Sigmoid colon (tissue), 7 donors: Measurements from ENCODE around the gene CHRNA4. TPM values are rescaled to one million over a fixed set of nuclear protein-coding genes. Genes with fewer than 3 reads are reported as not detected.
"Not testable (repeated sequence)": the region's sequence is repeated elsewhere in the genome, so short reads cannot be mapped to it uniquely, and the experiment has no call there.

Source experiments
- DNase-seq: peaks from one replicate; pipeline ENCODE4 v3.0.0-alpha.2; 2019
- H3K27ac ChIP-seq, 4 donors: fragments of 200-600 bp; sonication (generic); one replicate each; pipeline ENCODE4 v1.5.1; 2016 to 2019; ENCODE audit warnings: mild to moderate bottlenecking in 1 of 4
- H3K27me3 ChIP-seq, 3 donors: fragments of 200-600 bp; sonication (generic); one replicate each; pipeline ENCODE4 v1.5.1; 2019; ENCODE audit warnings: mild to moderate bottlenecking in 1 of 3
- H3K36me3 ChIP-seq, 4 donors: fragments of 200-600 bp; sonication (generic); one replicate each; pipeline ENCODE4 v1.5.1; 2016 to 2019
- H3K4me1 ChIP-seq, 4 donors: fragments of 200-600 bp; sonication (generic); one replicate each; pipeline ENCODE4 v1.5.1; 2017 to 2019
- H3K4me3 ChIP-seq, 4 donors: fragments of 200-600 bp; sonication (generic); one replicate each; pipeline ENCODE4 v1.5.1; 2017 to 2019; ENCODE audit warnings: mild to moderate bottlenecking in 2 of 4, moderate library complexity in 1 of 4
- H3K9me3 ChIP-seq, 4 donors: fragments of 200-600 bp in 3 of 4; sonication (generic) in 3 of 4; one replicate each; pipeline versions ENCODE4 v1.5.1 to v1.6.1; 2013 to 2019
- CTCF ChIP-seq, 4 experiments: fragments of 450-650 bp in 3 of 4; fragments of 200-600 bp in 1 of 4; IDR thresholded peaks; one replicate each; pipeline ENCODE4 v1.5.1; 2016 to 2019; ENCODE audit warnings: antibody characterized with exemption in 4 of 4, mild to moderate bottlenecking in 3 of 4, moderate library complexity in 2 of 4
- EP300 ChIP-seq, 4 donors: sonication (generic); formaldehyde crosslinking; IDR thresholded peaks; one replicate each; pipeline ENCODE4 v1.6.1; 2017; ENCODE audit warnings: antibody characterized with exemption in 4 of 4
- POLR2A ChIP-seq, 2 donors: fragments of 450-650 bp; IDR thresholded peaks; one replicate each; pipeline ENCODE4 v1.6.1; 2016; ENCODE audit warnings: antibody characterized with exemption in 2 of 2, mild to moderate bottlenecking in 2 of 2, moderate library complexity in 2 of 2
- POLR2AphosphoS5 ChIP-seq, 4 donors: sonication (generic); formaldehyde crosslinking; IDR thresholded peaks; one replicate each; pipeline ENCODE4 v1.6.1; 2017; ENCODE audit warnings: antibody characterized with exemption in 4 of 4
- WGBS, 2 donors: extraction: QIAGEN DNeasy Blood & Tissue Kit; methylation state at CpG; one replicate each; pipeline ENCODE4 v1.1.7; 2013; 5-methylcytosine and 5-hydroxymethylcytosine counted together
- intact Hi-C: fragments of 100-400 bp; cut with DNase I; formaldehyde crosslinking; loops from one replicate; pipeline ENCODE4 v1.15.1; 2023
- polyA plus RNA-seq, 3 donors: library from polyadenylated mRNA; stranded (reverse); fragments of 200-250 nt; gene quantifications; one replicate each; pipeline ENCODE4 v1.2.3, GENCODE V29; 2013
- total RNA-seq, 4 donors: library from RNA; depleted of rRNA; stranded (reverse); fragments of >200 nt; gene quantifications; one replicate each; pipeline ENCODE4 v1.1.0, GENCODE V29; 2016
- donor health status: healthy with polysubstance abuse.
- donor health status: Bipolar disorder and iron deficiency.
- donor health status: healthy.

Gene CHRNA4
- total and polyA plus RNA-seq, 7 donors, result 0.07 to 1.1 TPM; not detected in 5

GRCh38 chr20:63308218-63308911 is 52.8 kb downstream of the CHRNA4 start:
- 66 to 83% methylated on average over 30 of the region's 30 CpGs for WGBS, 2 donors
- no peak for TF ChIP-seq EP300 (IDR thresholded peaks at IDR 0.05)
- no peak for TF ChIP-seq POLR2A (IDR thresholded peaks at IDR 0.05)
- TF ChIP-seq CTCF (IDR thresholded peaks at IDR 0.05), result no peak
- no peak for TF ChIP-seq POLR2AphosphoS5 (IDR thresholded peaks at IDR 0.05)
- H3K4me3 ChIP-seq, result no peak overlapping the region
- H3K9me3 ChIP-seq, result no peaks in the 10 kb centered on the region
- H3K27ac ChIP-seq, result no peak overlapping the region
- no peaks in the 10 kb centered on the region for H3K36me3 ChIP-seq
- intact Hi-C loops, result no loop called here
- H3K4me1 ChIP-seq, result no peaks in the 10 kb centered on the region
- H3K27me3 ChIP-seq, result peaks cover 11 to 55% (median 42%) of the 10 kb centered on the region in 3 donors
- DNase-seq, result no peak

- Histone ChIP-seq H3K9me3 (no peaks in the 10 kb centered on the region), H3K4me1 (no peaks in the 10 kb centered on the region), H3K27ac (no peak overlapping the region), H3K36me3 (no peaks in the 10 kb centered on the region), H3K27me3 (peaks cover 11 to 55% (median 42%) of the 10 kb centered on the region in 3 donors), H3K4me3 (no peak overlapping the region)
- 43 to 74% methylated on average over 23 of the region's 23 CpGs for WGBS, 2 donors
- no peak for TF ChIP-seq EP300 (IDR thresholded peaks at IDR 0.05)
- TF ChIP-seq POLR2A (IDR thresholded peaks at IDR 0.05), result no peak
- no peak for TF ChIP-seq POLR2AphosphoS5 (IDR thresholded peaks at IDR 0.05)
- no peak for TF ChIP-seq CTCF (IDR thresholded peaks at IDR 0.05)
- intact Hi-C loops, result no loop called here
- no peak for DNase-seq
Measured at GRCh38 chr20:63307538-63308217, 53.5 kb downstream of the CHRNA4 start.

- Histone ChIP-seq H3K27me3 (peaks cover 11 to 55% (median 42%) of the 10 kb centered on the region in 3 donors), H3K4me1 (no peaks in the 10 kb centered on the region), H3K36me3 (no peaks in the 10 kb centered on the region), H3K9me3 (no peaks in the 10 kb centered on the region), H3K27ac (no peak overlapping the region), H3K4me3 (no peak overlapping the region)
- TF ChIP-seq EP300 (IDR thresholded peaks at IDR 0.05), result no peak
- TF ChIP-seq POLR2A (IDR thresholded peaks at IDR 0.05), result no peak
- TF ChIP-seq POLR2AphosphoS5 (IDR thresholded peaks at IDR 0.05), result no peak
- TF ChIP-seq CTCF (IDR thresholded peaks at IDR 0.05), result no peak
- intact Hi-C loops, result no loop called here
- 85 to 86% methylated on average over 35 of the region's 35 CpGs for WGBS, 2 donors
- no peak for DNase-seq
Measured at GRCh38 chr20:63306673-63307537, 54.2 kb downstream of the CHRNA4 start.

GRCh38 chr20:63305933-63306672 is 55.0 kb downstream of the CHRNA4 start:
- intact Hi-C loops, H3K4me3 ChIP-seq, DNase-seq, H3K27ac ChIP-seq, H3K36me3 ChIP-seq, H3K4me1 ChIP-seq, H3K9me3 ChIP-seq: not testable (repeated sequence)
- H3K27me3 ChIP-seq, result peaks cover 11 to 55% (median 42%) of the 10 kb centered on the region in 3 donors
- 75 to 76% methylated on average over 25 to 27 of the region's 30 CpGs for WGBS, 2 donors
